ENCODE measurements around the gene P2RX2. TPM values are rescaled to one million over a fixed set of nuclear protein-coding genes. Genes with fewer than 3 reads are reported as not detected.
A peak's percentile ranks its signal among the peaks of the same experiment; 100 is the strongest.

P2RX2 gene
- total RNA-seq, 2 donors from 2014 or later: 0.32 to 8.2 TPM

GRCh38 chr12:132604151-132604618 lies 14.4 kb upstream of the P2RX2 start:
- DNase-seq (ENCODE audit: low spot score): no peak
- Histone ChIP-seq H3K27ac (peak overlapping the region in 1 of 2 donors; percentile 31), H3K27me3 (replicated peaks; ENCODE audit: insufficient read depth) (peaks cover 2% of the 10 kb centered on the region), H3K4me1 (replicated peaks) (peaks cover 4% of the 10 kb centered on the region), H3K36me3 (no peaks in the 10 kb centered on the region), H3K9me3 (no peaks in the 10 kb centered on the region), H3K4me3 (peak overlapping the region in 1 of 2 donors; percentile 18)
- TF ChIP-seq POLR2AphosphoS5 (IDR thresholded peaks at IDR 0.05) (no peak), POLR2A (IDR thresholded peaks at IDR 0.05) (no peak), CTCF (IDR thresholded peaks at IDR 0.05) (no peak)
- WGBS: 51% methylated on average over 26 of the region's 26 CpGs
- intact Hi-C loops (cut with DNase I): no loop called here

GRCh38 chr12:132604668-132605441 lies 13.7 kb upstream of the P2RX2 start:
- H3K4me1 ChIP-seq (replicated peaks): peaks cover 4% of the 10 kb centered on the region
- peaks cover 2% of the 10 kb centered on the region for H3K27me3 ChIP-seq (replicated peaks; ENCODE audit: insufficient read depth)
- H3K27ac ChIP-seq: no peak overlapping the region
- WGBS: 74% methylated on average over 16 of the region's 16 CpGs
- H3K9me3 ChIP-seq: no peaks in the 10 kb centered on the region
- H3K36me3 ChIP-seq: no peaks in the 10 kb centered on the region
- H3K4me3 ChIP-seq: no peak overlapping the region
- TF ChIP-seq CTCF (IDR thresholded peaks at IDR 0.05) (no peak), POLR2AphosphoS5 (IDR thresholded peaks at IDR 0.05) (no peak), POLR2A (IDR thresholded peaks at IDR 0.05) (no peak)
- intact Hi-C loops (cut with DNase I): no loop called here
- DNase-seq (ENCODE audit: low spot score): no peak

GRCh38 chr12:132605892-132606291 lies 12.7 kb upstream of the P2RX2 start:
- WGBS: 81% methylated on average over 11 of the region's 18 CpGs
- intact Hi-C loops (cut with DNase I): no loop called here
- no peaks in the 10 kb centered on the region for H3K4me1 ChIP-seq (replicated peaks)
- no peak for DNase-seq (ENCODE audit: low spot score)
- peaks cover 2% of the 10 kb centered on the region for H3K27me3 ChIP-seq (replicated peaks; ENCODE audit: insufficient read depth)
- TF ChIP-seq POLR2AphosphoS5 (IDR thresholded peaks at IDR 0.05): no peak
- TF ChIP-seq CTCF (IDR thresholded peaks at IDR 0.05): no peak
- no peak for TF ChIP-seq POLR2A (IDR thresholded peaks at IDR 0.05)
- no peaks in the 10 kb centered on the region for H3K9me3 ChIP-seq
- H3K36me3 ChIP-seq: no peaks in the 10 kb centered on the region
- H3K27ac ChIP-seq: no peak overlapping the region
- H3K4me3 ChIP-seq: no peak overlapping the region

- no peaks in the 10 kb centered on the region for H3K9me3 ChIP-seq
- DNase-seq (ENCODE audit: low spot score): no peak
- TF ChIP-seq POLR2A (IDR thresholded peaks at IDR 0.05): no peak
- no peak for TF ChIP-seq CTCF (IDR thresholded peaks at IDR 0.05)
- no peak overlapping the region for H3K27ac ChIP-seq
- intact Hi-C loops (cut with DNase I): no loop called here
- no peaks in the 10 kb centered on the region for H3K36me3 ChIP-seq
- no peak overlapping the region for H3K4me3 ChIP-seq
- 77% methylated on average over 16 of the region's 16 CpGs for WGBS
- peaks cover 2% of the 10 kb centered on the region for H3K27me3 ChIP-seq (replicated peaks; ENCODE audit: insufficient read depth)
- H3K4me1 ChIP-seq (replicated peaks): no peaks in the 10 kb centered on the region
Measured at GRCh38 chr12:132606466-132606865, 12.1 kb upstream of the P2RX2 start.

- H3K36me3 ChIP-seq: no peaks in the 10 kb centered on the region
- intact Hi-C loops (cut with DNase I): no loop called here
- 87% methylated on average over 19 of the region's 19 CpGs for WGBS
- no peak for TF ChIP-seq POLR2A (IDR thresholded peaks at IDR 0.05)
- TF ChIP-seq CTCF (IDR thresholded peaks at IDR 0.05): no peak
- no peak for TF ChIP-seq POLR2AphosphoS5 (IDR thresholded peaks at IDR 0.05)
- DNase-seq (ENCODE audit: low spot score): no peak
- peaks cover 2% of the 10 kb centered on the region for H3K27me3 ChIP-seq (replicated peaks; ENCODE audit: insufficient read depth)
- no peaks in the 10 kb centered on the region for H3K9me3 ChIP-seq
- H3K4me3 ChIP-seq: no peak overlapping the region
- H3K4me1 ChIP-seq (replicated peaks): no peaks in the 10 kb centered on the region
- no peak overlapping the region for H3K27ac ChIP-seq
Measured at GRCh38 chr12:132606927-132607326, 11.6 kb upstream of the P2RX2 start.
